ENCODE results near the gene SMIM27. TPM values are rescaled to one million over a fixed set of nuclear protein-coding genes. Genes with fewer than 3 reads are reported as not detected.

The SMIM27 gene
- total RNA-seq, 1 donor from 2014 or later = 13.0 TPM

GRCh38 chr9:32554591-32554990, 2.5 kb downstream of the SMIM27 start:
- DNase-seq (ENCODE audit: low spot score) = no peak

GRCh38 chr9:32558408-32558934, 6.3 kb downstream of the SMIM27 start:
- no peak for DNase-seq (ENCODE audit: low spot score)

GRCh38 chr9:32565967-32566366, 13.8 kb downstream of the SMIM27 start:
- no peak for DNase-seq (ENCODE audit: low spot score)

GRCh38 chr9:32566770-32567169, 14.6 kb downstream of the SMIM27 start:
- no peak for DNase-seq (ENCODE audit: low spot score)

- no peak for DNase-seq (ENCODE audit: low spot score)
Observed at GRCh38 chr9:32570262-32570661, 18.1 kb downstream of the SMIM27 start.

GRCh38 chr9:32571969-32572899, 20.1 kb downstream of the SMIM27 start:
- peak; percentile 67 for DNase-seq (ENCODE audit: low spot score)

- DNase-seq (ENCODE audit: low spot score) = peak; percentile 95
Observed at GRCh38 chr9:32572900-32573523, 20.9 kb downstream of the SMIM27 start, which contains the start of gene NDUFB6. TSS of gene NDUFB6 (minus strand) at chr9:32573159. CDS start at chr9:32573060, 99 bp downstream.

- DNase-seq (ENCODE audit: low spot score) = no peak
Observed at GRCh38 chr9:32573821-32574220, 21.7 kb downstream of the SMIM27 start.

- DNase-seq (ENCODE audit: low spot score) = no peak
Observed at GRCh38 chr9:32574858-32575257, 22.7 kb downstream of the SMIM27 start.

GRCh38 chr9:32577316-32577715, 25.2 kb downstream of the SMIM27 start:
- DNase-seq (ENCODE audit: low spot score) = no peak

GRCh38 chr9:32578976-32579375, 26.8 kb downstream of the SMIM27 start:
- no peak for DNase-seq (ENCODE audit: low spot score)

- peak; percentile 73 for DNase-seq (ENCODE audit: low spot score)
Observed at GRCh38 chr9:32579706-32580331, 27.7 kb downstream of the SMIM27 start.

GRCh38 chr9:32580631-32581300, 28.6 kb downstream of the SMIM27 start:
- DNase-seq (ENCODE audit: low spot score) = no peak

GRCh38 chr9:32581512-32582143, 29.5 kb downstream of the SMIM27 start:
- no peak for DNase-seq (ENCODE audit: low spot score)

- no peak for DNase-seq (ENCODE audit: low spot score)
Observed at GRCh38 chr9:32584784-32585183, 32.7 kb downstream of the SMIM27 start.

- no peak for DNase-seq (ENCODE audit: low spot score)
Observed at GRCh38 chr9:32587901-32588300, 35.8 kb downstream of the SMIM27 start.

- DNase-seq (ENCODE audit: low spot score) = no peak
Observed at GRCh38 chr9:32589083-32589723, 37.1 kb downstream of the SMIM27 start.

GRCh38 chr9:32590476-32590875, 38.3 kb downstream of the SMIM27 start:
- DNase-seq (ENCODE audit: low spot score) = no peak

- no peak for DNase-seq (ENCODE audit: low spot score)
Observed at GRCh38 chr9:32590898-32591297, 38.8 kb downstream of the SMIM27 start.

- DNase-seq (ENCODE audit: low spot score) = no peak
Observed at GRCh38 chr9:32596096-32596865, 44.2 kb downstream of the SMIM27 start.

All from mucosa of gallbladder (tissue), 1 donor.